UCSD-AML1 (cell line): ENCODE measurements around the gene SPOCK1.

Experiments used
- DNase-seq: peaks from one replicate; lab custom pipeline; 2025; ENCODE audit not compliant: unreplicated experiment; lab: John Stamatoyannopoulos, UW

SPOCK1 gene

DNA sequence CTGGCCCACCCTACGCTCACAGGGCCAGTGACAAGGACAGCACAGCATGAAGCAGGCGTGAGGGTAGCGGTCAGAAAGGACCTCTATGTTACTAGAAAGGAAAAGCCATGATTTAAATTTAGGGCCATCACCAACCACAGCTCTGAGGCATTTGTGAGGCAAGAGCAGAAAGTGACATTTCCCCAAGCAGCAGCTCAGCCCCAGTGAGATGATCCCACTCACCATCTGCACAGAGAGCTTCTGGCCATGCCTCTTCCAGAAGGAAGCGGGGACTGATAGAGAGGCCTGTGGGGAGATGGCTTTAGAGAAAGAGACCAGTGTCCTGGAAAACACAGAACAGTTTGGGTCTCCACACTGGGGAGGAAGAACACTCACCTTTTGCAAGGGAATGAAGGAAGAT, 413.9 kb downstream of the SPOCK1 start:
- DNase-seq: no peak

DNA sequence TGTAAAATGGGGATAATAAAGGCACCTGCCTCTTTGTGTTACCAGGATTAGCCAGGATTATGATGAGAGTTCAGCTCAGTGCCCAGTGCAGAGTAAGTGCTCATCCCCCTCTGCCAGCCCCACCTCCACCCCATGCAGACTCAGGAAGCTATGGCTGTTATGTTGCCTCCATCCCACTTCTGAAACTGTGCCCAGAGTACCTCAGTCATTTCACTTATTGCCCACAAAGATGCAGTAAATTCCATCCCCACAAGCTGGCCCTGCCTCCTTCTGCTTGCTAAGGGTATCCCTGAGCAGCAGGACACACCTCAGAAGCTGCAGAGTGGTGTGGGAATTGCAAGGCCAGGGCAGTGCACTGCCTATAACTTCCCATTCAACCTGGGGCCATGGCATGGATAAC, 415.1 kb downstream of the SPOCK1 start:
- DNase-seq: no peak

DNA sequence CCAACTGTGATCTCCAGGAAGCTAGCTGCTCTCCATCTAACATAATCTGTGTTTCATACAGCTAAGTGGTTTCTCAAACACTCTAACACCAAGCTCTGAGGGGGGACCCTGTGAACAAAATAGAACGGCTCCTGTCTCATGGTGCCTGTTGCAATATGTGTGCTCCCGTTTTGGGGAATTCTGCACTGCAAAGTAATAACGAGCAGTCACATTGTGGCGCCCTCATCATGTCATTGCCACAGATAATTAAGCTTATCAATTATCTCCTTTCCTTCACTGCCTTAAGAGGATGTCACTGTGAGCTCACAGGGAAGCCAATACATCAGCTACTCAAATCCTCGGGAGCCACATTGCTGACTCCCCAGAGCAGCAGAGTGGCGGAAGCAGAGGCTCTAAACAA, 416.2 kb downstream of the SPOCK1 start:
- DNase-seq: no peak

DNA sequence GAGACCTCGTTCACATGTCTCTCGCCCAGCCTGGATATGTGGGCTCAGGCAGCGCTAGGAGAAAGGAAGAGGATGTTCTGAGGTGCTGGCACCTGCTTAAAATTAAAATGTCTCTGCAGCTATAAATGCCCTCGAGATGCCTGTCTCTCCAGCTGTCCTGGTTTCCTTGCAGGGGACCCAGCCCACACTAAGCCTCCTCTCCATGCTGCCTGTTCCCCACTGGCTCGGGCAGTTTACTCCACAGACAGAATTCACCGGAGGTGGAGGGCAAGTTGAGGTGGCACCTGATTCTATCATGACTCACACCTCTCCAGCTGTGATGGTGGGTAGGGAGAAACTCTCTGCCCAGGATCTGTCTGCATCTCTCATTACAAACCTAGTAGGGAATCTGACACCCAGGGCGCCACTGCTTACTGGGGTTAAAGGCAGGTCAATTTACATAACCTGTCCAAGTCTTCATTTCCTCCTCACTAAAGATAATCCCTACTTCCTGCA, 420.9 kb downstream of the SPOCK1 start:
- no peak for DNase-seq

DNA sequence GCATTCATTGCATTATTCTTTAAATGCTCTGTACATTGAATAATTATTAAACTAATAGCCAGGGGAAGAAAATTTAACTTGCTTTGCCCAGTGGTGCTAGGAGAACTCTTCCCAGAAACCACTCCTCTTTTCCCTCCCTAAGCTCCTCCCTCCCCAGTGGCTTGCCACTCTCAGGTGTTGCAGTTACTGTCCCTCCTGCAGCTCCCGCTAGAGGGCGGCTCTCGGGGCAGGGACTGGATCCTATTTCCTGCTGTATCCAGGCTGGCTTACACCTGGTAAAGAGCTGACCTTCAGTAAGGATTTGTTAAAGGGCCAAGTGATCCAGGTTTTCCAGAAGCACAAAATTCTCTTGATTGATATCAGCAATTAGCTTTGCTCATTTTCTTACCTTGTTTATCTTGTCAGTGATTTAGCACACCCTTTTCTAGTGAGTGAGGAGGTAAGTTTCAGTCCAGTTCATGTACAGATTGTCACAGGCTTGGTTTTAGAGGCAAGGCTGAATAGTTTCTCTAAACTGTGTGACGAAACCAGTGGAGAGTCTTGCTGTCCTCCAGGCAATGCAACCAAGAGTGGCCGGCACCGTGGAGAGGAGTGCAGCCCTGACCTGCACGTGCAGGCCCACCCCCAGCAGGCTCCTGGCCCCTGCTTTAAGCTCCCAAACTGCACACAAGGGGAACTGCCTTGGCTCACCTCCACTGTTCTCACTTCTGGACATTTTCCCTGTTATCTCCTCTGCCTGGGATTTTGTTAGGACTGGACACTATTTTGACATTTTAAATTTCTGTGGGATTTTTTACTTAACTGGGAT, 423.8 kb downstream of the SPOCK1 start:
- DNase-seq: no peak

DNA sequence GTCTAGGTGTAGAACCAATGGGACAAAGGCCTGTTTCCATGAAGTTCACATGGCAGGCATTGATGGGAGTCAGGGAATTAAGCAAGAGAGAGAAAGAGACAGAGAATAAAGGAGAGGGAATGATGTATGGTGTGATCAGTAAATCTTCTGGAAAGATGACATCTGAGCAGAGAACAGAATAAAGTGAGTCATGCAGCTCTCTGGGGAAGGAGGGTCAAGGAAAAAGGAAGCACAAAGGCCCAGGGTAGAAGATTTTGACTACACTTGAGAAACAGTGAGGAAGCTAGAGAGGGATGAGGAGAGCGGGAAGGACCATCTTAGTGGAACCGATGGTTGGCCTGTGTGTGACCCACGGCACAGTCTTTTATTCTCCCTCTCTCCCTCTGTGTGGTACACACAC, 425.9 kb downstream of the SPOCK1 start:
- no peak for DNase-seq

DNA sequence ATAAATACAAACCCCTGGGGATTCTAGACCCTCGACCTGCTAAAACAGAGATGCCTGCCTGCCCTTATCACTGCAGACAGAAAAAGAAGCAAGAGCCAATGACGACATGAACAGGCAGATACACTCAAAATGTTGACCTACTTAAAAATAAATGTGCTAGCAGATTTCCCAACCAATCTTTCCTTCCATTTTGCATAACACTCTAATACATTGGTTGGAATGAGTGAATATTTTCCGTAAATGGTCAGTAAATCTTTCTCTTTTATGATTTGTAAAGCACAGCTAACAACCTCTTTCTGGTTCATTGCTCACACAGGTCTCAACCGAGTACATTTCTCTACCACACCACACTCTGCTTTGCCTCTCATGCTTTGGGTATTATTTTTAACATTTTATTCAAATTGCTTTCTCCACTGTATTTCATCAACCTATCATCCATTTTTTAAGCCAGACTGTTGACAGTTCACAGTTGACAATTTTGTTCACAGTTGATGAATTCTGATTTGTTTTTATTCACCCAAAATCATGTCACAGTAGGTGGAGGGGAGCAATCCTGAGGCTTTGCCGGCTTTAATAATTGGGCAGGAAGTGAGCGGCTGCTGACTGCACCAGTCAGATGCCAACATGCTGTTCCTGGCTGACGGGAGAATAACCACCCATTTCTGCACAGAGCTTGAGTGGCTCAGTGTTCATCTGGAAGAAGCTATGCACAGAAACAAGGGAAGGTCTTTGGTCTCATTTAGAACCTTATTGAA, 426.6 kb downstream of the SPOCK1 start:
- no peak for DNase-seq

DNA sequence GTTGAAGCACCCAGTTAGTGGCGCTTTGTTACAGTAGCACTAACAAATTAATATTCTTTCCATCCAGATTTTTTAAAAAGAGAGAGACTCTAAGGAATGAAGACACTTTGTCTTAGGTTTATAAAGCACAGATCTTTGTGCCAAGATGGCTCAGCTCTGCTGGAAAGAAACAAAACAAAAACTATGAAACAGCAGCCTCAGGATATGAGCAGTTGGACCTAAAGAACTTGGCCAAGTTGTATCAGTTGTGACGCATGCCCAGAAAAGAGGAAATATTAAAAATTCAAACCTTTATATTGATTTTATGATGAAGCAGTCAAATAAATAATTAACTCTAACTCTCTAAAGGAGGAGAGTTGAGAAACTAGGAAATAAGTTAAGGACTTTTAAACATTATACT, 427.2 kb downstream of the SPOCK1 start:
- DNase-seq: no peak

DNA sequence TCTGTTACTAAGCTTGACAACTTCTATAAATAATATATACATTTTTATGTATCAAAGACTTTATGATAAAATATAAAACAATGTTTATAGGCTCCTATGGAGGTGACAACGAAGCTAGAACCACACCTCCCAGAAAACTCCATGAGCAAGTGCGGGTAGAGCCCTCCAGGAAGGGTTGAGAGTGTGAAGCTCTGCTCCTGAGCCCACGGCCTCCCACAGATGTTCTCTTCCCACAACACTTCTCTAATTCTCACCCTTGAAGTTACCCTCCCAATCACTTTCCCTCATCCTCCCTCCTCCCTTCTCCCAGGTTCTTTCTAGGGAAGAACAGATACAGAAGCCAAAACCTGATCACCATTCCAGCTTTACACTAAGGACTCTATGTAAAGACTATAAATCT, 427.6 kb downstream of the SPOCK1 start:
- no peak for DNase-seq

DNA sequence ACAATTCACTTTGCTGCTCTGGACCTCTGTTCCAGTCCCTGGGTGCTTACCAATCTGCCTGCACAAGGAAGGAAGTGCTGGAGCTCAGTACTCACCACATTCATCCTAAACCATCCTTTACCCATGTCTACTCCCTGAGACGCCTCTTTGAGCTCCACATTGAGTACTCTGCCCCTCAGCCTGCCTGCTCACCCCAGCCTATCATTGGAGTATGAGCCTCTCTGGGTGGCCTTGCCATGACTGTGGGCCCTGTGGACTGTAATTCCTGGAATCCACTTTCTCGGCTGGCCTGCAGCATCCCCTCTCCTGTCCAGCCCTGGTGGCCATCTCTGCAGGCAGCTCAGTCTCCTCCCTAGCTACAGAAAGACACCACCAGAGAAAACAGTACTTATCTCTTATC, 428.6 kb downstream of the SPOCK1 start:
- DNase-seq: no peak

DNA sequence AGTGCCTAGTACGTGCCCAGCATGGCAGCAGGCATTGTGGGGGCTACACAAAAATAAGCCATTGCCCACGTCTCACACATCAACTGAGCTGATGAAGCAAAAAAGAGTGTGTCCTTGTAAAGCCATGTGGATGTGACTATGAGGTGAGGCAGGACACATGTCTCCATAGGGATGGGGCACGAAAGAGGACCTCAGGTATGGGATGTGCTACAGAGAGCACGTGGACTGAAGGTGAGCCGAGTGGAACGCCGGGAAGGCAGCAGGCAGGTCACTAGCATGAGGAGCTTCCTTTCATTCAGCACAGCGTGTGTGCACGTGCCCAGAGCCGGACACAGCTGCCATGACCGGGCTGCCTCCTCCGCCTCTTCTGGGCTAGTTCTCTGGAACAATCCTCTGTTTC, 429.8 kb downstream of the SPOCK1 start:
- DNase-seq: no peak

DNA sequence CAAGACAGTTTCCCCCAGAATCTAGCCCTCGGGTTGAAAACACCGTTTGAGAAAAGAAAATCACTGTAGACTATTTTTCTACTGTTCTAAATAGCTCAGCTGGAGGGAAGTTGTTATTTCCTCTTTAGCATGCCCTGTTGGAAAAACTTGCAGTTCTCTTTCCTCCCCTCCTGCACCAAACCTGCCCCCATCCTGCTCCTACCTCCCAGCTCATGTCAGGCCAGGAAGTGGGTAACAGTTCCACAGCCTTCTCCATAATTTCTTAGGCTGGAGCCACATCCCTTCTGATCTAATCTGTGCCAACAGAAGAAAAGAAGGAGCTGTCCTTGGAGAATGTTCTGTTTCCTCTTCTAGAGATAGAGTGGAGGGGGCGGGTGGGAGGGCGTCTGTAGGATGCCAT, 437.7 kb downstream of the SPOCK1 start:
- peak; percentile 69 for DNase-seq

DNA sequence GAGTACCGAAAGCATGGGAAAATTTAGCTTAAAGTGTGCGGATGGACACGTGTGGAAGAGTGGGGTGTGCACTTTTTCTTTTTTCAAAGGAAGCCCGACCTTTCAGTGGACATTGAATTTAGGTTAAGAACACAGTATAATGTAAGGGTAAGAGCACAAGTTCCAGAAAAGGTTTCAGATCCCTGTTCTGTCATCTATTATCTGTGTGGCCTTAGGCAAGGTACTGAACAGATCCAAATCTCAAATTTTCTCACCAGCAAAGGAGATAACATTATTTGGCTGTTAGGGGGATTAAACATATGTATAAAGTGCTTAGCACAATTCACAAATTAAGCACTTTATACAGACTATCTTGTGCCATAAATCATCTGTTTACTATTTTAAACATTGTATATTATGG, 441.0 kb downstream of the SPOCK1 start:
- DNase-seq: no peak

DNA sequence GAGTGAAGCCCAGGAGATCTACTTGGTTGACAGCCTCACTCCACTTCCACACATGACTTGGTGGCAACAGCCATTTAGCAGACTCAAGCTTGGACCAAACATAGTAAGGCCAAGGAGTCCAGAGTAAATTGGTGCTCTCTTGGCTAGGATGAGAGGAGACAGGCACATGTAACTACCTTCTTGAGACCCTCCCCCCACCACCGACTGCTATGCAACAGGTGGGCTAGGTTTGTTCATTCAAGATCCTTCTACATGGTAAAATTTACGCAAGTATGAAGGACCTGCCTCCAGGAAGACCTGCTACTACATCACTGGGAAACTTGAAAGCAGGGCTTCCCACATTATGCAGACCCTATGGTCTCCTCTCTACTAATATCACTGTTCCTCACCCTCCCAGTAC, 442.4 kb downstream of the SPOCK1 start:
- no peak for DNase-seq

DNA sequence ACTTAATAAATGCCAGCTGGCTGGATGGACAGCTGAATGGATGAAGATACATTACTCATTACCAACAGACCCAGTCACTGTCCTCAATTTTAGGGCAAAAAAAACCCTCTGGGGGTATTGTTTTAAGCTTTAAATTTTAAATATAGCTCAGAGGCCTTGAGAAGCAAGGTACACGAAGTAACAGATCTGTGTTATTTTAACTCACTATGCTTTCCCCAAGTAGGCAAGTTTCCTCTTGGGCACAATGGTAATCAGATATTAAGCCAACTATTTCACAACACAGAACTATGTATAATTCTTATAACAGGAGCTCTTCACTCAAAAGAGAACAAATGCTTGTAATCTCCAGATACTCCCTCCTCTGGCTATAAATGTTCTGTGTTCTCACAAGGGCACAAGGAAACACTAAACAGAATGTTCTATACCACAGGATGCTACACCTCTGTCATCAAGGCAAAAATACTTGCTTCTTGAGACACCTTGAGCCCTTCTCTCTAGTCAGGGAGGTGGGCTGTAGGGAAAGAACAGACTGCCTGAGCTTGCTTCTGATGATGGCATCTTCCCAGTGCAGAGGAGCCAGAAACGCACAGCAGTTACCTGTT, 443.8 kb downstream of the SPOCK1 start:
- DNase-seq: no peak

DNA sequence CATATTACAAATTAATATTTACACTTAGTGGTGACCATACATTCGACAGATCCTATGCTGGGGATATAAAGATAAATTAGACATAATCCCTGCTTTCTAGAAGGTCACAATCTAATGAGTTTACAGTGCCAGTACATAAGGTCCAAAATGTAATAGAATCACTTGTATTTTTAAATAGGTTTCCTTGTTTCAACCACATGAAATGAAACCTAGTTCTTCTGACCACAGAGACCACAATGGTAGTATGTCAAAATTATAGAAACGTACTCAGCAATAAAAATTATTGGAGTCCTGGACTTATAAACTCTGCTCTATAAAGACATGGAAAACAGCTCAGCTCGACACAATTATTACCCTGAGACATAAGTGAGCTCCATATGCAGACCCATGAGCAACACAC, 444.3 kb downstream of the SPOCK1 start:
- DNase-seq: no peak

DNA sequence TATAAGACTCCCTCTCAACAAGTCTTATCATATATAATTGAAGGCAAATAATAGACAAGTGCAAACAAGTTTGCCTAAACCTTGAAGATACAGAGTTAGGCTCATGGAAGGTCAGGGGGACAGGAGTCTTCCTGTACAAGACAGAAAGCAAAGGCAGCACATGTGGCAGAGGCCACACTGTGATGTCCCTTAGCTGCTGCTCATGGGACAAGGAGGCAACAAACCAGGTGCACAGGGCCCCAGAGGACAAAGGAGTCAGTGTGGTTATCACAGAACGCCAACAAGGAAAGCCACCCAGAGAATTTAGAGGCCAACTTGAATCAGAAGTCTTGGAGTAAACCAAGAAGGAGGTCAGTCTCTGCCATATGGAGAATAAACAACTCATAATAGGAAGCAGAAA, 444.8 kb downstream of the SPOCK1 start:
- DNase-seq: no peak

DNA sequence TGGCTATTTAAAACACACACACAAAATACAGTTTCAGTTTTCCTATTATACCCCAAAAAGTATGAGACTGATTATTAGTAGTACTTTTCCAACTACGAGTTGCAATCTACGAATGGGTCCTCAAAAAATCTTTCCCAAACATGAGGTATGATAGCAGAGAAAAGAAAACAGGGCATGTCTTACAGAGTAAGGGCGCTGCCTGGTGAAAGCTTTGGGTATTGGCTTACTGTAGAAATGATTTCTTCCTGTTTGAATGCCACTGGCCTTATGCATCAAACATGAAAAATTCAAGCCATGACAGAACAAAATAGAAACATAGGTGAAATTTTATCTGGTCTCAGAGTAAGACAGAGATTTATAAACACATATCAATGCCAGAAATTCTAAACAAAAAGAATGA, 448.0 kb downstream of the SPOCK1 start:
- DNase-seq: no peak

DNA sequence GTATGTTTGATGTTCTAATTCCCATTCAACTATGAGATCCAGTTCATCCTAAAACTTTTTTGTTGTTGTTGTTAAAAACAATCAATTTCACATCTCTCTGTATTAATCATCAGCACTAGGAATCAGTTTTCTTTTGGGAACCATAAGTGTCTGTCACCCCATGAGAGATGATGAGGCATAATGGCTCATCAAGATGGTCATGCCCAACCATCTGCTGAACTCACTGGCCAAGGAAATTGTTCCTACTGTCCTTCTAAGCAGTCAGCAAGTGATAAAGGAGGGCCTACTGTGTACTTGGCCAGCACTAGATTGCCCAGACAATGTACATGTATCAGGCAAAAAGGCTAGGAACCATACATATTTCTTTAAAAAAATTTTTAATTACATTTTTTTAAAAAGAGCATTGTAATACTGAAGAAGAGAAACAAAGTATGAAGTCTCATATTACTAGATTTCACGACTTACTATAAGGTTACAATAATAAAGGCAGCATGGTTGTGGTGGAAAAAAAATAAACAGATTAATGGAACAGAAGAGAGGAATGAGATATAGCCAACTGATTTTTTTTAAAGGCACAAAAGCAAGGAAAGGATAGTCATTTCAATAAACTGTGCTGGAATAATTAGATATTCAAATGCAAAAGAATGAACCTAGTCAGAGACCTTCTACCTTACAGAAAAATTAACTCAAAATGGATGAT, 458.3 kb downstream of the SPOCK1 start:
- DNase-seq: no peak

DNA sequence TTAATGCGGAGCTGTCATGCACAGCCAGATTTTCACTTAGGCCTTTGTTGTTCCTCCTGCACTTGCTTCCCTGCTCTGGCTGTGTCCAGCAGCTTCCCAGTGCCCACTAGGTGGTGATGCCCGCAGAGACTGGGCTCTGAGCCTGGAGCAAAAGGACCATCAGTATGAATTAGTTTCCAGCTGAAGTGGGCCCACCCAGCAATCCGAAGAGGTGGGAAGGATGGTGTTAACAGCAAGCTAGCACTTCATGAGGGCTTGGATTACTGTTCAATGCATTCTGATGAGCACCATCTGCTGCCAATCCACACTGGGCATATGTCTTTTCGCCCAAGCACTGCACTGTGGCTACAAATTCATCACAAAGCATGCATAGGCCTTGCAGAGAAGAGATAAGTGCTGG, 459.1 kb downstream of the SPOCK1 start:
- no peak for DNase-seq

DNA sequence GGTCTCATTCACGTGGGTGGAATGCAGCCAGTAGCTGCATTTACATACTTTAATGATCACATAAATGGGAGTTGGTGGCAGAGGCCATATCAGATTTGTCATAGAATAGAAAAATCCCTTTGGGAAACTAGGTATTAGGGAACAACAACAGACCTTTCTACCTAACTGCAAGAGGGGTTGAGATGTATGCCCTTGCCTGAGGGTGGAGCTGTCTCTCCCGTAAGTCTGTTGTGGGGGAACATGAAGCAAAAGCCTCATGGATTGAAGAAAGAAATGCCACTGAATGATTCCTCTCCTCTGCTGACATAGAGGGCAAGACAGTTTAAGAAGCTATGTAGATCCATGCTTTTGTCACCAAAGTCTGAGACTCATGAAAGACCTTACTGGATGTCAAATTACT, 461.3 kb downstream of the SPOCK1 start:
- no peak for DNase-seq
